Islet precursor cell (in vitro differentiated cells): ENCODE data around the gene NECTIN3.

Experiments used
- DNase-seq: peaks from one replicate; pipeline ENCODE4 v3.0.0-alpha.2; 2018

Gene NECTIN3

GRCh38 chr3:111210866-111211564 lies 139.4 kb downstream of the NECTIN3 start:
- DNase-seq, result no peak

DNA sequence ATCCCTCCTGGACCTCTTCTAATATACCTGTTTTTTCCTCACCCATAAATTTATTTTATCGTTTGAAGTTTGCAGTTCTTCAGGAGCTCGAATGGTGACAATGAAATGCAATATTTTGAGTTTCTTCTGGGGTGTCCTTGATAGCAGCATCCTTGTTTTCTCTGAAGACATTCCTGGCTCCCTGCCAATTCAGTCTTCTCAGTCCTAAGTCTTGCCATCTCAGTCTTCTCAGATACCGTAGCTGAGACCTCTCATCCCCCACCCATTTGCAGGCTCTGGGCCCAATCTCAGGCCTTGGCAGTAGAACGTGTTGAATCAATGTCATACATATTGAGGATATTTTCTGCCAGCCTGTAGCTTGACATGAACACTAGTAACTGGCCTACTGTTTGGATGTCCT lies 140.9 kb downstream of the NECTIN3 start:
- DNase-seq, result no peak

- DNase-seq, result no peak
These were observed 143.9 kb downstream of the NECTIN3 start for GRCh38 chr3:111215481-111215880.

DNA sequence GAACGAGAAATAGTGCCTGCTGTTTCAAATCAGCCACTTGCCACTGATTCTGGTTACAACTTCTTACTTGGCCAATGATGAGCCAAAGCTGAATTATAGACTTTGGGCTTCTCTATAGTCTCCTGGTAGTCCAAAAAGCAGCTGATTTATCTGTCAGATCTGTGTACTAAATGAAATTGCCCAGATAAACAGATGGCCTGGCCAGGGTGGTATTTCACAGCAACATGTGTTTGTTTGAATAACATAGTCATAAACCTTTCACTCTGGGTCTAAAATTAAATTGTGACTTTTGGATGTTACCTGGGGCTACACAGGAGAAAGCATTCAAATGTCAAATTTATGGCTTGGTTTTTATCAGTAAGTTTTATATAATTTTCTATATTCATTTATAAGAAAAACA lies 147.0 kb downstream of the NECTIN3 start:
- no peak for DNase-seq

GRCh38 chr3:111227216-111227615 lies 155.6 kb downstream of the NECTIN3 start:
- no peak for DNase-seq

GRCh38 chr3:111229301-111229700 lies 157.7 kb downstream of the NECTIN3 start:
- DNase-seq, result no peak

GRCh38 chr3:111236836-111237713 lies 165.5 kb downstream of the NECTIN3 start:
- DNase-seq, result no peak

DNA sequence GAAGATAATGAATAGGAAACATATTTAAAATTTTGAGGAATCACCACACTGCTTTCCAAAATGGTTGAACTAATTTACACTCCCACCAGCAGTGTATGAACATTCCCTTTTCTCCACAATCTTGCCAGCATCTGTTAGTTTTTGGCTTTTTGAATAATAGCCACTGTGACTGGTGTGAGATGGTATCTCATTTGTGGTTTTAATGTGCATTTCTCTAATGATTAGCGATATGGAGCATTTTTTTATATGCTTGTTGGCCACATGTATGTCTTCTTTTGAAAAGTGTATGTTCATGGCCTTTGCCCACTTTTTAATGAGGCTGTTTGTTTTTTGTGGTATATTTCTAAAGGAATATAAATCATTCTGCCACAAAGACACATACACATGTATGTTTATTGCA lies 166.3 kb downstream of the NECTIN3 start:
- DNase-seq, result no peak

- no peak for DNase-seq
These were observed 167.3 kb downstream of the NECTIN3 start for GRCh38 chr3:111238885-111239284.

DNA sequence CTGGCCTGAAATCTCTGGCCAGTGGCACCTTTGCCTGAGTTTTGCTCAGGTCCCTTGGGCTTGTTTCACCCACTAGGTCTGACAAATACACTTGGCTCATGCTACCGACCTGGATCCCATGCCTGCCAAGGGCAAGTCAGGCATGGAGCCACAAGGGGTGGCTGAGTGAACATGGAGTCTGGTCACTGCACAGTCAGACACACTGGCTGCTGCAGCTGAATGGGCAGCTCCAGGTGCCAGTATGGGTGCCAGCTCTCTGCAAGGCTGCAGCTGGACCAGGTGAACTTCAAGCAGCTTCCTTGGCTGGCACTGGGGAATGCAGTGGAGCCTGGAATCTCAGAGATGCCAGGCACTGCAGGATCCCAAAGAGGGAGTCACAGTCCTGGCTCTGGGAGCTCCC lies 170.3 kb downstream of the NECTIN3 start:
- no peak for DNase-seq
